Hematopoietic multipotent progenitor cell (in vitro differentiated cells): Measurements from ENCODE around the gene CAPN14. TPM values are rescaled to one million over a fixed set of nuclear protein-coding genes. Genes with fewer than 3 reads are reported as not detected.
"Not testable (repeated sequence)": the region's sequence is repeated elsewhere in the genome, so short reads cannot be mapped to it uniquely, and the experiment has no call there.

Experiments
- DNase-seq, 3 donors: peaks; one replicate each; pipeline ENCODE4 v3.0.0-alpha.2; 2011 to 2015; ENCODE audit warnings: low read depth in 2 of 3, low spot score in 2 of 3
- total RNA-seq: library from RNA; depleted of rRNA; stranded (reverse); fragments of >200 nt; gene quantifications from one replicate; pipeline ENCODE4 v1.2.3, GENCODE V29; 2012

The CAPN14 gene
- total RNA-seq, 1 donor, result 1.9 TPM

DNA sequence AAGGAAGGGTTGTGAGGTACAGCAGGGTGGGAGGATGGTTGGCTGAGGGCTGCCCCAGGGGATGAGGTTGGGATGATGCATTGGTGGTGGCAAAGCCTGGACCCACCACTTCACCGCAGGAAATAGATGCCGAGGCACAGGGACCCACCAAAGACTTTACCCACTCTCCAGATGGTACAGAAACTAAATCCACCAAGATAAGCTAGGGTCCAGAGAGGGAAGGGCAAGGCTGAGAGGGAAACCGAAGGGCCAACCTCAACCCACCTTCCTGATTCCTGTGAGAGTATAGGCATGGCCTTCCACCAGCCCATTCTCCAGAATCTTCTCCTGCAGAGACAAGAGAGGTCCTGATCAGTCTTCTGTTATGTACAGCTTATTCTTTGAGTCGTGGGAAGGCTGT is 18.1 kb downstream of the CAPN14 start:
- no peak for DNase-seq

DNA sequence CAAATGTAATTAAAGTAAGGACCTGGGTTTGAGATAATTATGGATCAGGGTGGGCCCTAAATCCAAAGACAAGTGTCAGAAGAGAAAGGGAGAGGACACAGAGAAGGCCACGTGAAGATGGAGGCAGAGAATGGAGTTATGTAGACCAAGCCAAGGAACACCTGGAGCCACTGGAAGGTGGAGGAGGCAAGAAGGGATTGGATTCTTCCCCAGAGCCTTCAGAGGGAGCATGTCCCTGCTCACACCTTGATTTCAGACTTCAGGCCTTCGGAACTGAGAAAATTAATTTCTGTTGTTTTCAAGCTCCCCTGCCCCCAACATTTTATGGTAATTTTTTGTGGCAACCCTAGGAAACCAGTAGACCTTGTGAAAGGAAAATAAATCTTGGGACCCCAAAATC is 19.6 kb downstream of the CAPN14 start:
- DNase-seq, result no peak

DNA sequence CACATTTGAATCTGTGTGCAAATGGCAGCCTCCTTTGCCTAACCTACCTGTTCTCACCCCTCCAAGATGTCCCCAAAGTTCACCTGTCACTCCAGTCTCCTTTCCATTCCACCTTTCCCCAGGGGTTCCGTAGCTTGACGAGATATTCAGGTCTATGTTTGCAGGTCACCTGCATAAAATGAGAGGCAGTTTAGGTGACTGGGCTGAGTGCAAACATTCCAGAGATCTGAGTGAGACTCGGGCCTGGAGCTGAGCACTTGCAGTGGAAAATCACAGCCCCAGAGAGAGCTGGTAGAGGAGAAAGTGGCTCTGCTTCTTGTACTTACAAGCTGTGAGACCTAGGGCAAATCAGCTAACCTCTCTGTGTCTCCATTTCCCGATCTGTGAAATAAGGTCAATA is 20.1 kb downstream of the CAPN14 start:
- DNase-seq, result no peak

DNA sequence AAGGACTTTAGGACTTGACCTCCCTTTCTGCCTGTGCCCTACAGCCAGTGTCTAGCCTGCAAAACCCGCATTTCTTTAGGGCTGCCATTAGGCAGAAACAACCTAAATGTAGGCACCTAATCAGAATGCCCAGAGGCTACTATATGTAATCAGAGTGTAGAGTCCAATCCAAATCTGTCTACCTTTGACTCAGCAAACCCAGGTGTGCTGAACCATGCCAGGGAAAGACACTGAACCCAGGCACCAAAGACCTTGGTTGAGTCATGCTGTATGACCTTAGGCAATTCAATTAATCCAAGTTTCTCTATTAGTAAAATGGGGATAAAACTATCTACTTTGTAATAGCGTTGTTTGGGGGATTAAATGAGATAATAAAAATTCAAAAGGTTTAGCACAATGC is 20.7 kb downstream of the CAPN14 start:
- DNase-seq, result no peak

DNA sequence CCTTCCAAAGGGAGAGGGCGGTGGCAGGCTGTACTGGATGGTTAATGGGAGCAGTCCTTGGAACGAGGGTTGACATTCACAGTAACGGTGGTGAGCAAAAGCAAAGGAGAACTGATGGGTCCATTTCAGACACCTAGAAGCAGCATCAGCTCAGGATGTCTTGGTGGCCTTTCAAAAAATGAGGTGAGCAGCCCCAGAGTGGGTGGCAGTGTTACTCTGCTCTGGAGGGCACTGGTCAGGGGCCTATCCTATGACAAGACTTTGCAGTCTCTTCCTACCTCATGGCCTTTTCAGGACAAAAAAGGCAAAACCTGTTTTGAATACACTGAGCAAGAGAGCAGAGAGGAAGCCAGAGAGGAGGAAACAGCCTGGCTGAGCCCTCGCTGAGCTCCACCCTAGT is 23.5 kb downstream of the CAPN14 start:
- DNase-seq, result no peak

DNA sequence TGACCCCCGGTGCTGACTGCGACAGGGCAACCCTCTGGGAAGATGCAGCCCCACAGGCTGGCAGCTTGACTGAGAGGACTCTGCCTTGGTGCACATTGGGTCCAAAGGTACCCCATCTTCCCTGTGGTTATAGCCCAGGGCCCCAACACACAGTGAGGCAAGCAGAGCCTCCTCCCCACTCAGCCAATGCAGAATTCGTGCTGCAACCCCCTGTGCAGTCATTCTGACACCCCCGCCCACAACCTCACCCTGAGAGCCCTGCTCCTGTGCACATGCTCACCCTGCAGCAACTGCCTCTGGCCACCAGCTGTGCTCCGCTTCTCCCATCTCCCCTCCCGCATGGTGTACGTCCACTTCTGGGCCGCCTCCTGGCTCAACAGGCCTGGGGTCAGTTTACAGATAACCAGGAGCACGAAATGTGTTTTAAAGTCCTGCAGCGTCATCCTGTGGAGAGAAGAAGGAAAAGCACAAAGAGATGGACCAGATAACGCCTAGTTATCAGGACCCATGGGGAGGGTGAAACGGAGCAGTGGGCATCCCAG is 24.4 kb downstream of the CAPN14 start:
- no peak for DNase-seq

DNA sequence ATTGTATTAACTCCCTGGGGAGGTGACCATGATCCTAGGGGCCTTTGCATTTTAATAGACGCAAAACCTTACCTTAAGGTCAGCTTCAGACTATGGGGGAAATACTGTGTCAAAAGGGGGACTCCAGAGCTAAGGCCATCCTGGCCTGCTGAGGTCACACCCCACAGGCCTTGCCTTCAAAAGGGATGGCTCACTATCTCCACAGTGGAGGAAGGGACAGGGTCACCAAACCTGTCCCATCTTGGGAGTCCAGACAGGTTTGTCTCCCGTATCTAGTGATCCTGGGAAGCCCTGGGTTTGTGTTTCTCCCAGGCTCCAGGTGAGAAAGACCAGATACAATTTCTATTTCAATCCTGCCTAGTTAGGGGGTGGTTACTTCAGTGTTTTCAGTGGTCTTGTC is 24.9 kb downstream of the CAPN14 start:
- DNase-seq, result no peak

DNA sequence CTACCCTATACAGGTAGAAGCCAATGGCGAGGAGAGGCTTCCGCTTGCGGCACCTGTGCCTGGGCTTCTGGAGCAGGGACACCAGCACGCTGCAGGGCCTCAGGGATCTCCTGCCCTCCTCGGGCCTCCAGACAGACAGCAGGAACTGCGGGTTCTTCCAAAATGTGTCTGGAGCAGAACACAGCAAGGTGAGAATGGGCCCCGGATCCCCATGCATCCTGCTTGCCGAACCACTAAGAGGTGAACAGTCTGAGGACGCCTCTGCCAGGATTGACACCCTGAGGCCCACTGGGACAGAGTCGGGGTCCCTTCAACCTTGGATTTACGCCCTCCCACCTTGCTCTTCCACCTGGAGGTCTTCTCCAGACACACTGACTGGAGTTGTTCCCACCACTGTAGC is 25.4 kb downstream of the CAPN14 start:
- DNase-seq, result no peak

DNA sequence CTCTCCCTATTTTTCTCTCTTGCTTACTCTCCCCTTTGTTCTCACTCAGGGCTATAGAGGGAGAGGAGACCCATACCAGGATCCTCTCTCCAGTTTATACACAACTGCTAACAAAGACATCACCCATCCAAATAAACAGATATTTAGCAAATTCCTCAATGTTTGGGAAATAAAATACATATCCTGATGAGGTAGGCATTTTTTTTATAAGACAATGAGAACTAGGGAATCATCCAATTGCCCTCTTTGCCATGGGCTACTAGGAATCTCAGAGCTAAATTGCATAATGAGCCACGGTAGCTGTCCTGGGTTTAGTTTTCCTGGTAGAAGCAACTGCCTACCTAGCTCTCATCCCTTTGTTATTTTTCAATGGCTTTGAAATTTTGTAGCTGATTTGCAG is 27.1 kb downstream of the CAPN14 start:
- DNase-seq, result no peak

DNA sequence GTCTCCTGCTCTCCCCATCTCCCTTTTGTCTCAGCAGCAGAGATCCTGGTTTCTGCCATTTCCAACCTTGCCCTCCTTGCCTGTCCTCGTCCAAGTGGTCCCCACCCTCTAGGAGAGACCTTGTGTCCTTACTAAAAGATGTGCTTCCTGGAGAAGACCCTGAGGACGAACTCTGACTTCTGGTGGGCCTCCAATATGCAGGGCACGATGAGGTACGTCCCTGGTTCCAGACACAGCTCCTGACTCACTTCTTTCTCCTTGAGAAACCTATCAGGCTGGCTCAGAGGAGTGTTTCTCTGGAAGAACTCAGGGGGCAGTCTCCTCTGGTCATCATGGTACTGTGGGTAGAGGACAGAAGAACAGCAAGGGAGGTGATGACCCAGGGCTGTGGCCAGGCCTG is 28.2 kb downstream of the CAPN14 start:
- no peak for DNase-seq

DNA sequence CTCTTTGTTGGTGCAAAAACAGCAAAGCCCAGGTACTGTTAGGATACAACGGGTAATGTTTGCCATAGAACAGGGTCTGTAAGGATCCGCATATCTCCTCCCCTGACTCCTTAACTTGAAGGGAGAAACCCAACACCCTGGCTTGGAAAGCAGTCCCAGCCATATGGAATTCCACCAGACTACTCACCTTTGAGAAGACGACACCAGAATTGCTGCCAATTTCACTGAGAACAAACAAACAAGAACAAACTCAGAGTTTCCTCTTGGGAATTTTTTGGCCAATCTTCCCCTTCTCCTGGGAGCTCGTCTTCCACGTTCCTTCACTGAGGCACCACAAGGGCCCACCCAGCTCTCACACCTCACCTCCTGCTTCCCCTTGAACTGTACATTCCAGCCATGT is 29.2 kb downstream of the CAPN14 start:
- DNase-seq, result no peak

DNA sequence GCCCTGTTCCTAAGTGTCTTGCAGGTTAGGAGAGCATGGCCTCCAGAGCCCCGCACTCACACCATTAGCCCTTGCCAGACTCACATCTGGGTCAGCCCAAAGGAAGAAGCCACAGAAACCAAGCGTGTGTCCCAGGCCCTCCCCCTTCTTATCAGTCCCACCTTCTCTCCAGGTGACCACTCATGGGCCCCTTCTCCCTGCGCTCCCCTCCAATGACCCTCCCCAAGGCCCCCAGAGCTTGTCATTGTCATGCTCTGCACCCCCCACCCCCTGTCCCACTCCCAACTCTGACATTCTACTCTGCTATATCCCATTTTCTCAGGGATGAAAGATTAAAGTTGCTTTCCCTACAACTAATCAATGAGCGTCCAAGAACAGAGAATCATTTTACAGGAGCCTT is 30.1 kb downstream of the CAPN14 start:
- no peak for DNase-seq

DNA sequence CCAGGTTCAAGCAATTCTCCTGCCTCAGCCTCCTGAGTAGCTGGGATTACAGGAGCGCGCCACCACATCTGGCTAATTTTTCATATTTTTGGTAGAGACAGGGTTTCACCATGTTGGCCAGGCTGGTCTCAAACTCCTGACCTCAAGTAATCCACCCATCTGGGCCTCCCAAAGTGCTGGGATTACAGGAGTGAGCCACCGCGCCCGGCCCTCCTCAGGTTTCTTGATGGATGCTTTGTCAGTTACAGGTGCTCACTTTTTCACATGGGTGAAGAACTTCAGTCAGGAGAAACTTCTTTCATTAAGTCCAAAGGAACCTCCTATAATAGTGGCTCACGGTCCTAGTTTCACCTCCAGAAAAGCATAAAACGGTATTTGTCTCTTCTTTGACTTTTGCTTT is 33.3 kb downstream of the CAPN14 start:
- DNase-seq, result not testable (repeated sequence)

DNA sequence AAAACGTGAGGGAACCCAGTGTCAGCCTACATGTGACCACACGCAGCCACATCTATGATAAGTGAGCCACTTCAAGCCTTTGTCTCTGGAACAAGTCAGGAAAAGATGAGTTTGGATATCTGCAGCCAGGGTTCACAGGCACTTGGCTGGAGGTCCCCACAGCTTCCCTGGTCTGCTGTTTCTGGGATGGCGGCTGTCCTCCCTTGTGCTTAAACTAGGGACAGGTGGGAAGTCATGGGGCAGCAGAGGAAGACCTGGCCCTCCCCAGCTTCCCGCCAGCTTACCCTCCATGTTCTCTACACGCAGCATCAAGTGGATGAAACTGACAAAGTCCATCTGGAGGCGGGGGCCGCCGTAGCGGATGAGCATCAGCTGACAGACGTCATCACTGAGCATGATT is 40.6 kb downstream of the CAPN14 start:
- DNase-seq, result no peak

DNA sequence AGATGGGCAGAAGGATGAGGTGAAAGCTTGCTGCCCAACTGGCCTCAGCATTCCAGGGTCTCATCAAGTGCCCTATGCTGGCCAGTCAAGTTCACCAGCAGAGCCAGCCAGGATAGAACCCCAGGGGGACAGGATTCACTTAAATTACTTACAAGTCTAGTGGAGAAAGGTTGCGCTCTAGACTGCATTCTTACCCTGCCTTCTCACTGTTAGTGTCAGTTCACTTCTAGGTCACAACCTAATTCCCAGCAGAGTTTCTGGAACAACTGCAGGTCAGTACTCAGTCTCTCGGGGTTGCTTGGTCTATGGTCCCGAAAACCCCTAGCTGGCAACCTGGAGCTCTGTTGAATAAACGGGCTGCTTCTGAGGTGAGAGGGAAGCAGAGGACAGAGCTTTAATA is 46.2 kb downstream of the CAPN14 start:
- DNase-seq, result no peak

DNA sequence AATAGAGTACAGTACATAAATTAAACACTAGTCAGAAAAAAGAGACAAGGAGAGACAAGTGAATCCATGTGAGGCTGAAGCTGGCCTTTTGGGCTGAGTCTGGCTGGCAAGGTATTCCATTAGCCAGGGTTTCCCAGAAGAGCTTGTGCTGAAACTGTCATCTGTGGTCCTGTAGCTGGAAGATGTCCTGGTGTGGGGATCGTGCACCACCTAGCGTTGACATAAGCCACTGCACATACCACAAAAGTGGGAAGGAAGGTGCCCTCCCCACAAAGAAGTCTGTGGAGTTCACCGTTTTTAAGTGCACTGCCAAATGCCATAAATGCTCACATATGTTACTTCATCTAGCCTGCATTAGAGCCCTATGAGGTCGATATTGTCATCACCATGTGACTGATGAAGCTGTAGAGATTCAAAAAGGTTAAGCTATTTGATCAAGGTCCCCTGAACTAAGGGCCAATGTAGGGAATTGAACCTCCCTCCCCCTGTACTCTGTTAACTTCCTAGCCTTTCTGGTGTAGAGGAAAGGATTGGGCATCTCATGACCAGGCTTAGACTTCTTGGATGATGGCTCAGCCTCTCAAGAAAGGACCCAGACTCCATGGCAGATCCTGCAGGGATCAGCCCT is 47.1 kb downstream of the CAPN14 start:
- DNase-seq, result peak in 2 of 3 donors; percentile 64 to 70

DNA sequence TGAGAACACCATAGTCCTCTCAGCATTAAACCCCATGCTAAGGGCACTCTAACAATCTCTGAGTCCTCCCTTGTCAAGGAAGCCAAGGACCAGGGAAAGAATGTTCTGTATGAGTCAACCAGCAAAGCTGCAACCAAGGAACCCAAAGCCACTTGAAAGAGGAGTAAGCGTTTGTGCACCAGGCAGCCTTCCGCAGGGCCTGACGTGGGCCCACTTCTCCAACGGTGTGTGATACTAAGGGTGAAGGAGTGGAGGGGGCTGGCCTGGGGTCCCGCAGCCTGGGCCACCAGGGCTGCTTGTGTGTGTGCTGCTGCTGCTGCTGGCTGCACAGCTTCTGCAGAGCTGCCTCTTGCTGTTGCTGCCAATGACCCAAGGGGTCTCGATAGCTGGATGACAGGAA is 49.0 kb downstream of the CAPN14 start:
- no peak for DNase-seq

DNA sequence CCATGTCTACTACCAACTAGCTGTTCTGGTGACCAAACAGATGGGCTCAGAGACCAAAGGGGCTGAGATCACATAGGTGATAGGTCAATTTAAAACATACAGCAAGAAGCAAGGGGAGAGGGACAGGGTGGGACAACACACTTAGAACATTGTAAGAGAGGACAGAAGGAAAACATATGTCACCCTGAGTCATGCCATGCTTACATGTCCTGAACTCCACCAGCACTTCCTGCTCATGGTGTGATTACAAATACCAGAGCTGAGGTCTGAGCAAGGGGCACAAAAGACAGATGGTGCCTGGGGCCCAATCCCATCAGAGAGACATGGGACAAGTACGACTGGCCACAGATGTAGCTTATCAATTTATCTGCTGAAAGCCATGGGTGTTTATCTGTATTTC is 50.4 kb downstream of the CAPN14 start:
- no peak for DNase-seq

DNA sequence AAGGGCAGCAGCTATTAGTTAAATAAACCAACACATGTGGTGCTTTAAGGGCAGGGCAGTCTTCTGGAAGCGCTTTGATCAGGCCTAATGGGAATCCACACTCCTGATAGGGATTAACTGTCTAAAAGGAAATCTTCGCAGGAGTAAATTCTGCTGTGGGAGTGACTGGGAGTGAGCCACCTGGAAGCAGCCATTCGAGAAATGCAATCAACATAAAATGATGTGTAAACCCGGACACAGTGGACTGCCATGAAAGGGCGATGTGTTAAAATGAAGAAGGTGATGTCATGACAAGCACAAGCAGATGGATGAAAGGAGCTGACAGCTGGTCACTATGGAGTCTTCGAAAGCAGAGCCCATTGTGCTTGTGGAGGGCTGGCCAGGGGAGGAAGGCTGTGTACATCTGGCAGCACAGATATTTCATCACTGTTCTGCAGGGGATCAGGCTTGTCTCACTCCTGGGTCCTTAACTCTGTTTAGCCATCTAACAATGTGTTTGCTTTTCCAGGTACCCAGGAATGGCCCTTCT is 54.2 kb downstream of the CAPN14 start:
- DNase-seq, result no peak

DNA sequence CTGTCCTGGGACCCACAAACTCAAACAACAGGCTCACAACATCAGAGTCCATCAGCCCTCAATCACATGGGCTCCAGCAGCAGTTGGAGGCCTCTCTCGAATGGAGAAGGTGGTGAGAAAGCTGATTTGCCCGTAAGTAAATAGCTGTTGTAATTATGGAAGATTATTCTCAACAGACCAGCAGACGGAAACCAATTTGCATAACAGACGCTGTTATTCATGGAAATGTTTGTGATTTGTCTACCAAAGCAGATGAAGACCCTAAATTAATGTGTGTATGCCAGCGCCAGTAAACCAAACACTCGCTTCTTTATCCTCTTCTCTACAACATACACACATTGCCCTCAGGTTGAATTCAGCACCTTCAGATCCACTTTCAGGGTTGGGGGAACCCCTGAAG is 55.7 kb downstream of the CAPN14 start:
- no peak for DNase-seq

DNA sequence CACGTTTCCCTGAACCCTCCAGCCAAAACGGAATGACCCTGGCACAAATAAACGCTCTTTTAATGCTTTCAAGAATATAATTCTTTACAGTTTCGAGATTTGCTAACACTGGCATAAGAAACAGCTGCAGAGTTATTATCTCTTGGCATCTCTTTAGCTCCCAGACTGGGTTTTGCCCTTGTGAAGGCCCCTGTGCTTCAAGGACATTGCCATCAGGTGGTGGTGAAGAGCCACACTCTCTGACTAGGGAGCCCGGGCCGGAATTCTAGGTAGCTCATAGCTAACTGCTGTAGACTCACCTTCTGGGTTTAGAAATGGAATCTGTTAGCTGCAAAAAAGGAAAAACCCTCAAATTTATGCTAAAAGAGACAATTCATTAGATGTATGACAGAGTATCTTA is 65.8 kb downstream of the CAPN14 start:
- no peak for DNase-seq

DNA sequence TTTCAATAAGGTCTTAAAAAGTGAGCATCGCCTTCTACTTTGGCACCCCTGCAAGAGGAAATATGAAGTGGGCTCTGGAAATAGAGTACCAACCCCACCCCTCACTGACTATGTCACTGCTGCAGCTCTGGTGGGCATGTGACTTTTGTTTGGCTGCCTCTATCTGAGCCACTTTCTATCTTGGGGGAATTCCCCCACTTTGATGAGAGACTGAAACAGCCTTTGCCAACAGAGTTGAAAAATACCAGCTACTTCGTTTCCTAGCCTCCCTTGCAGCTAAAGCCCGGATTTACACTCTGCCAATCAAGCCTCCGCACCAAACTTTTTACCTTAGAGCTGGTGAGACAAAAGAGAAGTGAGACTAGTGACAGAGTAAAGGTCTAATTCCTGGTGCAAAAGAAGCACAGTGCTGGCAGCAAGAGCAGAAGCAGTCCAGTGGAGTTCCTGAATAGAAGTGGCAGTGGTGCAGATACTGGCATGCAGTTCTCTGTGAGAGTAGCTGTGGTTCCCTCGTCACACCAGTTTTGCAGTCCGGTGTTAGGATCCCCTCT is 67.1 kb downstream of the CAPN14 start:
- DNase-seq, result no peak

DNA sequence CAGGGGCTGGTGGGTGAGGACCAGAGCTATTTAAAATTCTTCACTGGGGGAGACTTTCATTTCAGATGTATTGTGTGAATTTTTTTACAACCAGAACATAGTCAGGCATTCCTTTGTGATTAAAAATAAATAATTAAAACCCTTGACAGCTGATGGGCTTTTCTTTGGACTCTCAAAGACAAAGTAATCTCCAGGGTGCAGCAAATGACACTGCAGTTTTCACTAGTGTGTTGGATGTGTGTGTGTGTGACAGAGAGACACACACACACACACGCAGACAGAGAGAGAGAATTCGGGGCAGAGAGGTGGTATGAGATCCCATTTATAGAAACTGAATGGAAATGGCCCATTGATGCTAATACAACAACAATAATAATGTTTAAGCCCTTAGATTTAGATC is 68.8 kb downstream of the CAPN14 start:
- no peak for DNase-seq
